HG03442 (cell line): ENCODE data around the gene EPPIN.
"Not testable (repeated sequence)": the region's sequence is repeated elsewhere in the genome, so short reads cannot be mapped to it uniquely, and the experiment has no call there.

Source experiments
- ATAC-seq: cut with Tn5 transposase; IDR thresholded peaks from one replicate; pipeline ENCODE4 v1.9.1; 2021; ENCODE audit warnings: mild to moderate bottlenecking, moderate library complexity; ENCODE audit not compliant: unreplicated experiment

The EPPIN gene

DNA sequence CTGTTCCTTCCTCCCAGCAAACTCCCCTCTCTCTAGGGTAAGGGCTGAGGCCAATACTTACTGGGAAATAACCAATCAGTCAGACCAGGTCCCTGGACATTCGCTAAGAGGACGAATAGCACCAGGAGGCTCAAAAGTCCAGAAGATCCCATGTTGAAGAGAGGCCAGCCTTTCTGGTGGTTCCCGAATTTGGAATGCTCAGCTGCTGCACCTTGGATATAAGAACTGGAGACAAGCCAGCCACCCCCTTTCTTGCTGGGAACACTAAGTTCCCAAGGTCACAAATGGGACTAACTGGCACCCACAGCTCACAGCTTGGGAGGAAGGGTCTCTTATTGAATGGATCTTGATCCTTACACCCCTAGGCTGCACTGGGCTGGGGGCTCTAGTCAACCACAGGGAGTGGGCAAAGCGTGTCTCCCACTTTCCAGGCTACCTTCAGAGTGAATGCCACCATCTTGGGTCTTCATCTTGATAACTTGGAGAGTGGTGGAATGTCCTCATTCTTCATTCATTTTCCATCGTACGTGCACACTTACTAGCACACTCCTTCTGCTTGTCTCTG, at the start of gene EPPIN:
EPPIN (minus strand) TSS at position 196 of the 565 bp plus-strand sequence; CDS start at position 152, 44 bp downstream.
- no peak for ATAC-seq

DNA sequence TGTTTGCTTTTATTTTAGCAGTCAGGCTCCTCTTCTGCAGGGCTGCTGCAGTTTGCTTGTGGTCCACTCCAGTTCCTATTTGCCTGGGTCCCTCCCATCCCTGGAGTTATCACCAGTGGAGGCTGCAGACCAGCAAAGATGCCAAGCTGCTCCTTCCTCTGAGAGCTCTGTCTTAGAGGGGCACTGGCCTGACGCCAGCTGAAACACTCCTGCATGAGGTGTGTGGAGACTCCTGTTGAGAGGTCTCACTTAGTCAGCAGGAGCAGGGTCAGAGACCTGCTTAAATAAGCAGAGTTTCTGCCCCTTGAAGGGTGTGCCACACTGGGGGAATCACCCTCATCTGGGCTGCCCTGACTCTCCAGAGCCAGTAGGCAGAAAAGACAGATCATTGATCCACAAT, 48.0 kb upstream of the EPPIN start:
- ATAC-seq = no peak

DNA sequence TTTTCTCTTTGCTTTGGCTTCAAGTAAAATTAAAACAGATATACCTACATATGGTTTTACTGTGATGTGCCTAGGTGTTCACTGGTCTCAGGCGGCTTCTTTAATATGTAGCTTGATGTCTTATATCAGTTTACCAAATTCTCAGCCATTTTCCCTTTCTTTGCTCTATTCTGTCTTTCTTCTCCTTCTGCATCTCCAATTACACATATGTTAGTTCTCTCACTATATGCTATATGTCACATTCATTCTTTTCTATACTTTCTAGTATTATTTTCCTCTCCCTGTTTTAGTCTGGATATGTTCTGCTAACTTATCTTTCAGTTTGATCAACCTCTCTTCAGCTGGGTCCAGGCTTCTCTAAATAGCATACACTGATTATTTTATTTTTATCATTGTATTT, 46.3 kb upstream of the EPPIN start:
- no peak for ATAC-seq

DNA sequence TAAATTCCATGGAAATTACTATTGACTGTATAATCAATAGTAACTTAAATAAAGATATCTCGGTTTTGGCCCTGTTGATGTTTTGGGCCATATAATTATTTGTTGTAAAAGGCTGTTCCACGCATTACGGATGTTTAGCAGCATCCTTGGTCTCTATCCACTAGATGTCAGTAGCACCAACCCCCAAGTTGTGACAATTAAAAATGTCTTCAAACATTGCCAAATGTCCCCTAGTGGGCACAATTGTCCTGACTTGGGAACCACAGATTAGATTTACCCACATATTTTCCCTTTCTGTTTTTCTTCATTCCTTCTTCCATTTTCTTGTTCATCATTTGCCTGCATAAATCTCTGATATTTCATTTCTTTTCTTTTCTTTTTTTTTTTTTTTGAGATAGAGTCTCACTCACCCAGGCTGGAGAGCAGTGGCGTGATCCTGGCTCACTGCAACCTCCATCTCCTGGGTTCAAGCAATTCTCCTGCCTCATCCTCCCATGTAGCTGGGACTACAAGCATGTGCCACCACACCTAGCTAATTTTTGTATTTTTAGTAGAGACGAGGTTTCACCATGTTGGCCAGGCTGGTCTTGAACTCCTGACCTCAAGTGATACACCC, 45.5 kb upstream of the EPPIN start:
- no peak for ATAC-seq

DNA sequence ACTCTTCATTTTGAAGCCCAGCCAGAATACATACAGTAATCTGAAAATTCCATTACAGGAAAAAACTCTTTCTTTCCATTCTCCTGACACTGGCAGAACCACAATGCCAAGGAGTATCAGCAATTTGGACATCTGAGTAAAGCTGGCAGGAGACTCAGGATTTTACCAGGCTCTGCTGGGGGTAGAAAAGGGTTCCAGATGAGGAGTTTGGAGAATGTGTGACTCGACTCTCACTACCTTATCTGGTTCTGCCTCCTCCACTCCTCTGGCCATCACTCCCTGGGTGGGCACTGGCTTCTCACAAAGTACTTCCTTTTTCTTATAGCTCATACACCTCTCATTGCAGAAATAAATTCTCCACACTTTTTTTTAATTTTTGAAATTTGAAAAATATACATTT, 42.5 kb upstream of the EPPIN start:
- no peak for ATAC-seq

DNA sequence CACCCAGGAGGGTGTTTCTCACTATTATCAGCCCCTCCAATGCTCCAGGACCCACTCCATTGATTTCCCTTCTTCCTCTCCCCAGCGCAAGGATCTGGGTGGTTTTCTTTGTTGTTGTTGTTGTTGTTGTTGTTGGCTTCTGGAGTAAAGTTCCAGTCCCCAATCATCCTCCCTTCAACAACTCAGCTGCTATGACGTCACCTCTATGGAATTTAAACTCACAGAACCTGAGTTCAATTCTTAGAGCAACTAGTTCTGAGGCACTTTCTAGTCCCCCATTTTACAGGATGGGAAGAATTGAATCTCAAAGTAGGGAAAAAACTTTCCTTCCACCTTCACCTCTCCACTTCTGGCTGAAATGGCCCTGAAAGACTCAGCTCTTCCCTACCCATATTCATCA, 41.6 kb upstream of the EPPIN start:
- no peak for ATAC-seq

DNA sequence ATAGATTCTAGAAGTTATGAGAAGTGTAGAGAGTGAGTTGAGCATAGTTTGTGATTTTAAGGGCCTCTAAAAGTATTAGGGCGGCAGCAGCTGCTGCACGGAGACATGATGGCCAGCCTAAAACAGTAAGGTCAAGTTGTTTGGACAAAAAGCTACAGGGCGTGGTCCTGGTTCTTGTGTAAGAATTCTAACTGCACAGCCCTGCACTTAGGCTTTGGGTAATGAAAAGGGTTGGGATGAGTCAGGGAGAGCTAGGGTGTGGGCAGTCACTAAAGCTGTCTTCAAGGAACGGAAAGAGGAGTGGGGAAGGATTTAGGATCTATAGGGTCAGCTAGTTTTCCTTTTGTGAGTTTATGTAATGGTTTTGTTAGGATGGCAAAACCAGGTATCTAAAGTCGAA, 38.8 kb upstream of the EPPIN start:
- ATAC-seq = not testable (repeated sequence)

DNA sequence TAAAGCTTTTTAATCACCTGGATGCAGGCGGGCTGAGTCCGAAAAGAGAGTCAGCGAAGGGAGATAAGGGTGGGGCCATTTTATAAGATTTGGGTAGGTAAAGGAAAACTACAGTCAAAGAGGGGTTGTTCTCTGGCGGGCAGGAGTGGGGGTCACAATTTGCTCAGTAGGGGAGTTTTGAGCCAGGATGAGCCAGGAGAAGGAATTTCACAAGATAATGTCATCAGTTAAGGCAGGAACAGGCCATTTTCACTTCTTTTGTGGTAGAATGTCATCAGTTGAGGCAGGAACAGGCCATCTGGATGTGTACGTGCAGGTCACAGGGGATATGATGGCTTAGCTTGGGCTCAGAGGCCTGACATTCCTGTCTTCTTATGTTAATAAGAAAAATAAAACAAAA, 37.1 kb upstream of the EPPIN start:
- not testable (repeated sequence) for ATAC-seq

DNA sequence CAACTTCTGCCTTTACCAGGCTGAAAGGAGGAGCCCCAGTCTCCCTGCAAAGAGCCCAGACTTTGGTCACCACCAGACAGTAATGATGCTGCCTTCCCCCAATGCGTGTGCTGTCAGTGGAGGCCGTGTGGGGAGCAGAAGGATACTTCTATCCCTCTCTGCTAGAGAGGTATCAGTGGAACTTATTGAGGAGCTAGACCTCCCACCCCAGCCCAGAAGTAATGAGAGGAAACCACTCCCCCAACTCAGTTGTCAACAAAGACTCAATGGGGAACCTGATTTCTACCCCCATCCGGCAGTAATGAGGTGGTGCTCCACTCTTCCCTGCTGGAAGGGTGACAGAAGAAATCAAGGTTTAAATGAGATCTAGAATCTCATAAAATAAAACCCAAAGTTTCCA, 36.3 kb upstream of the EPPIN start:
- ATAC-seq = no peak

DNA sequence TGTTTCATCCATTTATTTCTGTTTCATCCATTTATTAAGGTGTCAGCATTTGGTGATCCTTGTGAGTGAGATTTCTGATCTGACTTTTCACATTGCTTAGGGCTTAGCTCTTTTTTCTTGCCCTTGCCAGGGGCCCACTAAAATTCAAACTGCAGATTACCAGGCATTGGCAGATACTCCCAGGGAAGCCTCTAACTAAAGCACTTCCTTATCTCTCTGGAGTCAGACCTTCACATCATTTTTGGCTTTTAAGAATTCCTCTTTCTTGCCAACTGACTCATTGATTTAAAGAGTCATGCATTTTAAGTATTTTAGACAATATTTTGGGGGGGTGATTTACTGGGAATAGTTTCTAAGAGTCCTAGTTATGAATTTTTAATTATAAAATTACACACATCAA, 34.5 kb upstream of the EPPIN start:
- ATAC-seq = no peak

DNA sequence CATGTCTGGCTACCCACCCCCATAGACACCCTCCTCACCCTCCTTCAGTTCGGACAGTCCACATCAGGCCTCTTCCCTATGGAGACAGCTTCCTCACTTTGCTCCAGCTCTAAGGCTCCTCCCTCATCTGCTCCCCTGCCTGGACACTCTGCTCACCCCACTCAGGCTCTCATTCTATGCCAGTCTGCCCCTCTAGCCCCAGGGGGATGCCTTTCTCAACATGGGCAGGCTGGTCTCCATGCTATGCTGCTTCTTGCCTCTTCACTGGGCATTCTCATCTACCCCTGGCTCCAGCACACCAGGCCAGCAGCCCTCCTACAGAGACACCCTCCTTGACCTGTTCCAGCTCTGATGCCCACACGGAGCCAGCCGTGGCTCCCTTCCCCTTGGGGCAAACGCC, 32.0 kb upstream of the EPPIN start, which contains the start of gene WFDC8:
WFDC8 (minus strand) TSS at position 101 of the 400 bp plus-strand sequence; CDS start at position 64, 37 bp downstream.
- no peak for ATAC-seq

DNA sequence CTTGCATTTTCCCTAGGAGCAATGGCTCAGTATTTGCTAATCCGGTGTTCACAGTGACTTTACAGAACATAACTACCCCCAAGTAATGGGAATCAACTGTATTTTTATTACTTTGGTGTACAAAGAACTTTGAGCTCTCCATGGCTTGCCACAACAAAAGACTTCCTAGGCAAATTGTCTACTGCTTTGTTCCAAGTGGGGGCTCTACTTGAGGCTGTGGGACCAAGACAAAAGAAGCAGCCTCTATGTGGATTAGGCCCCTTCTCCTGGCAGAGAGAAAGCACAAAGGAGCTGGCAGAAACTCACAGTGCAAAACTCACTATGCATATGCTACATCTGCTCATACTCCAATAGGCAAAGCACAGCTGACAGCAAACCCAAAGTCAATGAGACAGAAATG, 31.0 kb upstream of the EPPIN start:
- no peak for ATAC-seq

DNA sequence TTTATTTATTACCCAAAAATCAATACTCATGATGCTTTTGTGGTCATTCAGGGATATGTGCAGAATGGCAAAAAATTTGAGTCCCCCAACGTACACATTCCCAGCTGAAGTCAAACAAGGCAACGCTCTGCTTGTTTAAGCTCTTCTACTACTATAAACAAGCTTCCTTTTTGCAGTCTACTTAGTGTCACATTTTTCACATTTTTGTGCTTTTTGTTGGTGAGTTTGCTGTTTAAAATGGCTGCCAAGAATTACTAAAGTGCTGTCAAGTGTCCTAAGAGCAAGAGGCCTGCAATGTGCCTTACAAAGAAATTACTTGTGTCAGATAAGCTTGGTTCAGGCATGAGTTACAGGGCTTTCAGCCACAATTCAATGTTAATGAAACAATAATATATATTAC, 29.8 kb upstream of the EPPIN start:
- ATAC-seq = no peak

DNA sequence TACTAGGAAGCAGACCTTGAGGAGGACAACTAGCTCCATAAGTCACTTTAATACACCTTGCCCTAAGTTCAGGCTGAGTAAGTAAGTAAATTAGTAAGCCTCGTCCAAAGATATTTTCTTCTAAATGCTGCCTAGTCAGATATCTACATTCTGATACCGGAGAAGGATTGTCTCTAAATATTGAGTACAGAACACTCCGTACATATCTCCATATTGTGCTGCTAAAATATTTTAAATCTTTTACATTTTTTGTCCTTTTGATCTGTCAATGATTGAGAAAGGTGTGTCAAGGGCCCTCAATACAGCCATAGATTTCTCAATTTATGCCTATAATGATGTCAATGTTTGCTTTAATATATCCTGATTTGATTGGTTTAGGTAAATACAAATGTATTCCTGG, 28.7 kb upstream of the EPPIN start:
- ATAC-seq = no peak

DNA sequence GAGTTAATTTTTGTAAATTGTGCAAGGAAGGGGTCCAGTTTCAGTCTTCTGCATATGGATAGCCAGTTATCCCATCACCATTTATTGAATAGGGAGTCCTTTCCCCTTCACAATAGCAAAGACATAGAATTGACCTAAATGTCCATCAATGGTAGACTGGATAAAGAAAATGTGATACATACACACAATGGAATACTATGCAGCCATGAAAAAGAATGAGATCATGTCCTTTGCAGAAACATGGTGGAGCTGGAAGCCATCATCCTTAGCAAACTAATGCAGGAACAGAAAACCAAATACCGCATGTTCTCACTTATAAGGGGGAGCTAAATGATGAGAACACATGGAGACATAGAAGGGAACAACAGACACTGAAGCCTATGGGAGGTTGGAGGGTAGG, 22.4 kb upstream of the EPPIN start:
- not testable (repeated sequence) for ATAC-seq

DNA sequence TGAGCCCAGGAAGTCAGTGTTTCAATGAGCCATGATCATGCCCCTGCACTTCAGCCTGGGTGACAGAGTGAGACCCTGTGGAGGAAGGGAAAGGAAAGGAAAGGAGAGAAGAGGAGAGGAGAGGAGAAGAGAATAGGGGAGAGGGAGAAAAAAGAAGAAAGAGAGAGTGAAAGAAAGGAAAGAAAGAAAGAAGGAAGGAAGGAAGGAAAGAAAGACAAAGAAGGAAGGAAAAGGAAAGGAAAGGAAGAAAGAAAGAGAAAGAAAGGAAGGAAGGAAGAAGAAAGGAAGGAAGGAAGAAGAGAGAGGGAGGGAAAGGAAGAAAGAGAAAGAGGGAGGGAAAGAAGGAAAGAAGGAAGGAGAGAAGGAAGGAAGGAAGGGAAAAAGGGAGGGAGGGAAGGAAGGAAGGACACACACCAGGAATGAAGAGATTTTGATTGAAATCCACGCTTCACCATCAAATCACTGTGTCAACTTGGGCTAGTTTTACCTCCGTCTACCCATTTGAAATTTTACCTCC, 17.6 kb upstream of the EPPIN start:
- ATAC-seq = no peak

DNA sequence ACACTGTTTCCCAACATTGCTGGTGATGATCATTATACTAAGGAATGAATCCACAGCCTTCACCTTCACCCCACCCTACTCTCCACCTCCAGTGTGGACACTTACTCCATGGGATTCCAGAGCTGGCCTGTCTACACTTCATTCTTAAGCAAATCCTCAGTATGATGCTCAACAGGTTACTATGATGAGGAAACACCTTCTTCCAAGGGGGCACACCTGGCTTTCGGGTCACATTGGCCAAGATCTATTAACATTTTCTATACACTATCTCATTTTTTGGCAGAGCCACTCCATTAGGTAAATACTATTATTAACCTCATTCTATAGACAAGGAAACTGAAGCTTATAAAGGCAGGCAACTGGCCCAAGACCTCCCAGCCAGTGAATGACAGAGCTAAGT, 8.0 kb upstream of the EPPIN start:
- no peak for ATAC-seq

DNA sequence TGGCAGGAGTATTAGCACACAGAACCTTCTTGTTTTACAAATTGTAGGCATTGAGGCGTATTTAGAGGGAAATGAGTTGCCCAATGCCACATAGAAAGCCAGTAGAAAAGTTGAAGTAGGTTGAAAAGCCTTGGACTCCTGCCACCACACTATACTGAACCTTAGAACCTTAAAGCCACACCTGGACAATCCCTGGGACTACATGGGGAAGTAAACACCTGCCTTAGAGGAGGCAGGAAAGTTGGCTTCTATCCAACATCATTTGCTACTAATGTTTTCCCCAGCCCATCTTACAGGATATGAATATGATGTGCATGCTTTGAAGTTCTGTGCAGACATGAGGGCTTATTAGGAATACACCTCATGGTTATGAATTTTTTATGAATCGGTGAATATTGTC, 5.3 kb upstream of the EPPIN start:
- ATAC-seq = no peak

DNA sequence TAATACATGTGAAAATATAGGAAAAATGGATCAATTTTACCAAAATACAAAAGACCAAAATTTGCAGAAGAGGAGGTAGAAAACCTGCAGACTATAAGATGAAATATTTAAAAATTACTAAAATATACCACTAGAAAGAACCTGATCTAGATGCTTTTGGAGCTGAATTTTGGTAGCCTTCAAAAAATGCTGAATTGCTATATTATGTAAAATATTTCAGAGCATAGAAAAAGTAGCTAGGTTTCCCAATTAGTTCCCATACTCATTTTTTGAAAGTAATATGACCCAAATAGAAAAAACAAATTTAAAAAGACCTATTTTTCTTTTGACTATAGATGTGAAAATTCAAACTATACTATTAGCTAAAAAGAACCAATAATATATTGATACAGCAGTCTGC, 3.6 kb upstream of the EPPIN start:
- ATAC-seq = no peak

DNA sequence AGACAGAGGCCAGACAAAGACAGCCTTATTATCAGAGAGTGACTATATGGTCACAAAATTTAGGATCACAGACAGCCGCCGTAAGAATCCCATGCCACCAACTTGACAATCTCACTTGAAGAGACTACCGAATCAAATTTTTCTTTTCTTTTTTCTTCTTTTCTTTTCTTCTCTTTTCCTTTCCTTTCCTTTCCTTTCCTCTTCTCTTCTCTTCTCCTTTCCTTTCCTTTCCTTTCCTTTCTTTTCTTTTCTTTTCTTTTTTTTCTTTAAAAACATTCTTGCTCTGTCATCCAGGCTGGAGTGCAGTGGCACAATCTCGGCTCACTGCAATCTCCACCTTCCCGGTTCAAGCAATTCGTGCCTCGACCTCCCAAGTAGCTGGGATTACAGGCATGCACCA, 1.2 kb upstream of the EPPIN start:
- ATAC-seq = no peak

DNA sequence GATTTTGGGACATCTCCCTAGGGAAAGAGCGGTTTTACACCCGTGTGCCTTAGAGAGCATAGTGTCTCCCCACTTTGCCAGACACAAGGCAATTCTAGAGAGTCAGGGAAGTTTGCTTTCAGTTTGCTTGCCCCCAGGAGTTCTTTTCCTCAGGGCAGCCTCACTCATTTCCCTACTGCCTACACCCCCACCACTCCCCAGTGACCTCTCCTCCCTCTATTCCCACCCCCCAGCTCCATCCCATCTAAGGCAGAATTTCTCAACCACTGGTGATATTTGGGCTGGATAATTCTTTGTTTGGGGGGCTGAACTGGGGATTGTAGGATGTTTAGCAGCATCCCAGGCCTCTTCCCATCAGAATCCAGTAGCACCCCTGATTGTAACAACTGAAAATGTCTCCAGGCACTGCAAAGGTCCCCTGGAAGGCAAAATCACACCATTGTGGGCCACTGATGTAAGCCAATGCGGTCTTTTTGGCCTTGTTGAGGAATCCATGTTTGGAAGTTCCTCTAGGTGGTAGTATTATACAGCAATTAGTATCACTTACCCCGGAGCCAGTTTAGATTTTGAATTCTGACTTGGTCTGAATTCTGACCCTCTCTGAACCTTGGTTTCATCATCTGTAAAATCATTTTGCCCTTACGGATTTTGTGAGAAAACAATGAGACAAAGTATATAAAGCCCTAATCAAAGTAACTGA, 1.3 kb downstream of the EPPIN start:
- ATAC-seq = no peak

DNA sequence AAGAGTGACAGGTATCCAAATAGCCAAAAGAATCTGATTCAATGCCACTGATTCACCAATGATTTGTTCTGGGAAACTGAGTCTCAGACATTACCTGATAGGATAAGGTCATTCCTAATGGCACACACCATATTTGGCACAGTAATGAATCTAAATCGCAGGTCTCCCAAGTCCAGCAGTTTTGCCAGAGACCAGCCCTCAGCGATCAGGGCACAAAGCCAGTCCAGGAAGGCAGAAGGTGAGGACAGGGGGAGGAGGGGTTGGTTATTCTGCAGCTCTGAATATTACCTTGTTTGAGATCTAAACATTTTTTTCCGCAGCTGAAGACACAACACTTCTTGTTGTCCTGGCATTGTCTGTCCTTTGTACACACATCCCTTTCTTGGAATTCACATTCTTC, 1.9 kb downstream of the EPPIN start:
- no peak for ATAC-seq
